ENCODE measurements around the gene COL3A1.

Gene COL3A1

GRCh38 chr2:188974164-188974563, at the start of gene COL3A1:
Gene COL3A1 (plus strand): TSS chr2:188974373. CDS start chr2:188974490, 117 bp downstream.
- Histone ChIP-seq H3K4me1 (ENCODE audit: control insufficient read depth, insufficient read depth, low read length, unreplicated experiment) (peaks cover 35% of the 10 kb centered on the region), H2AFZ (ENCODE audit: low read length, unreplicated experiment) (peak within 1 kb of the TSS; percentile 77), H3K27ac (ENCODE audit: low read depth, low read length) (peak within 1 kb of the TSS; percentile 94), H3K27me3 (ENCODE audit: insufficient read depth, low read length) (no peaks in the 10 kb centered on the region), H3K4me3 (ENCODE audit: low read depth, low read length) (peak within 1 kb of the TSS; percentile 94), H3K79me2 (ENCODE audit: control insufficient read depth, insufficient read depth, low read length, unreplicated experiment) (peaks cover 59% of the 10 kb centered on the region), H3K36me3 (ENCODE audit: insufficient read depth, low read length) (no peaks in the 10 kb centered on the region)

- no peaks in the 10 kb centered on the region for H3K4me1 ChIP-seq (ENCODE audit: control insufficient read depth, insufficient read depth, low read length, unreplicated experiment)
- H3K79me2 ChIP-seq (ENCODE audit: control insufficient read depth, insufficient read depth, low read length, unreplicated experiment): no peaks in the 10 kb centered on the region
- H3K27me3 ChIP-seq (ENCODE audit: insufficient read depth, low read length): no peaks in the 10 kb centered on the region
- no peak overlapping the region for H3K27ac ChIP-seq (ENCODE audit: low read depth, low read length)
- H3K36me3 ChIP-seq (ENCODE audit: insufficient read depth, low read length): peaks cover 19% of the 10 kb centered on the region
- no peak overlapping the region for H3K4me3 ChIP-seq (ENCODE audit: low read depth, low read length)
- no peak overlapping the region for H2AFZ ChIP-seq (ENCODE audit: low read length, unreplicated experiment)
Observed at GRCh38 chr2:188928643-188929042, 45.5 kb upstream of the COL3A1 start.

- H3K36me3 ChIP-seq (ENCODE audit: insufficient read depth, low read length): peaks cover 19% of the 10 kb centered on the region
- no peaks in the 10 kb centered on the region for H3K27me3 ChIP-seq (ENCODE audit: insufficient read depth, low read length)
- H2AFZ ChIP-seq (ENCODE audit: low read length, unreplicated experiment): peak overlapping the region; percentile 42
- no peak overlapping the region for H3K4me3 ChIP-seq (ENCODE audit: low read depth, low read length)
- H3K4me1 ChIP-seq (ENCODE audit: control insufficient read depth, insufficient read depth, low read length, unreplicated experiment): no peaks in the 10 kb centered on the region
- no peak overlapping the region for H3K27ac ChIP-seq (ENCODE audit: low read depth, low read length)
- H3K79me2 ChIP-seq (ENCODE audit: control insufficient read depth, insufficient read depth, low read length, unreplicated experiment): no peaks in the 10 kb centered on the region
Observed at GRCh38 chr2:188931361-188931760, 42.8 kb upstream of the COL3A1 start.

GRCh38 chr2:188937228-188938220, 36.6 kb upstream of the COL3A1 start:
- H3K79me2 ChIP-seq (ENCODE audit: control insufficient read depth, insufficient read depth, low read length, unreplicated experiment): no peaks in the 10 kb centered on the region
- H3K4me3 ChIP-seq (ENCODE audit: low read depth, low read length): peak overlapping the region; percentile 20; the same call in 1 of the 2 replicates
- H3K36me3 ChIP-seq (ENCODE audit: insufficient read depth, low read length): no peaks in the 10 kb centered on the region
- H3K27ac ChIP-seq (ENCODE audit: low read depth, low read length): peak overlapping the region; percentile 98
- H2AFZ ChIP-seq (ENCODE audit: low read length, unreplicated experiment): peak overlapping the region; percentile 79
- H3K27me3 ChIP-seq (ENCODE audit: insufficient read depth, low read length): no peaks in the 10 kb centered on the region
- peaks cover 29% of the 10 kb centered on the region for H3K4me1 ChIP-seq (ENCODE audit: control insufficient read depth, insufficient read depth, low read length, unreplicated experiment)

- H3K27me3 ChIP-seq (ENCODE audit: insufficient read depth, low read length): no peaks in the 10 kb centered on the region
- H3K4me1 ChIP-seq (ENCODE audit: control insufficient read depth, insufficient read depth, low read length, unreplicated experiment): peaks cover 29% of the 10 kb centered on the region
- peak overlapping the region; percentile 41 for H3K27ac ChIP-seq (ENCODE audit: low read depth, low read length)
- H3K4me3 ChIP-seq (ENCODE audit: low read depth, low read length): peak overlapping the region; percentile 18
- 0 out of 2 replicates have a peak, but pooled peaks cover 1% of the 10 kb centered on the region for H3K36me3 ChIP-seq (ENCODE audit: insufficient read depth, low read length)
- H2AFZ ChIP-seq (ENCODE audit: low read length, unreplicated experiment): peak overlapping the region; percentile 98
- no peaks in the 10 kb centered on the region for H3K79me2 ChIP-seq (ENCODE audit: control insufficient read depth, insufficient read depth, low read length, unreplicated experiment)
Observed at GRCh38 chr2:188940171-188940570, 34.0 kb upstream of the COL3A1 start.

GRCh38 chr2:188944442-188944841, 29.7 kb upstream of the COL3A1 start:
- H3K4me3 ChIP-seq (ENCODE audit: low read depth, low read length): no peak overlapping the region

GRCh38 chr2:188949046-188949818, 24.9 kb upstream of the COL3A1 start:
- H2AFZ ChIP-seq (ENCODE audit: low read length, unreplicated experiment): no peak overlapping the region

More at GRCh38 chr2:188944442-188944841, 29.7 kb upstream of the COL3A1 start:
- H3K4me1 ChIP-seq (ENCODE audit: control insufficient read depth, insufficient read depth, low read length, unreplicated experiment): peaks cover 7% of the 10 kb centered on the region
- no peaks in the 10 kb centered on the region for H3K27me3 ChIP-seq (ENCODE audit: insufficient read depth, low read length)
- H3K79me2 ChIP-seq (ENCODE audit: control insufficient read depth, insufficient read depth, low read length, unreplicated experiment): no peaks in the 10 kb centered on the region
- 0 out of 2 replicates have a peak, but pooled peaks cover 5% of the 10 kb centered on the region for H3K36me3 ChIP-seq (ENCODE audit: insufficient read depth, low read length)
- H3K27ac ChIP-seq (ENCODE audit: low read depth, low read length): no peak overlapping the region
- no peak overlapping the region for H2AFZ ChIP-seq (ENCODE audit: low read length, unreplicated experiment)

GRCh38 chr2:188952901-188953300, 21.3 kb upstream of the COL3A1 start:
- Histone ChIP-seq H3K27ac (ENCODE audit: low read depth, low read length) (no peak overlapping the region), H3K79me2 (ENCODE audit: control insufficient read depth, insufficient read depth, low read length, unreplicated experiment) (no peaks in the 10 kb centered on the region), H3K4me1 (ENCODE audit: control insufficient read depth, insufficient read depth, low read length, unreplicated experiment) (no peaks in the 10 kb centered on the region), H3K36me3 (ENCODE audit: insufficient read depth, low read length) (no peaks in the 10 kb centered on the region), H2AFZ (ENCODE audit: low read length, unreplicated experiment) (no peak overlapping the region), H3K27me3 (ENCODE audit: insufficient read depth, low read length) (no peaks in the 10 kb centered on the region), H3K4me3 (ENCODE audit: low read depth, low read length) (no peak overlapping the region)

More at GRCh38 chr2:188949046-188949818, 24.9 kb upstream of the COL3A1 start:
- no peak overlapping the region for H3K27ac ChIP-seq (ENCODE audit: low read depth, low read length)
- H3K79me2 ChIP-seq (ENCODE audit: control insufficient read depth, insufficient read depth, low read length, unreplicated experiment): no peaks in the 10 kb centered on the region
- H3K4me3 ChIP-seq (ENCODE audit: low read depth, low read length): no peak overlapping the region
- H3K36me3 ChIP-seq (ENCODE audit: insufficient read depth, low read length): 0 out of 2 replicates have a peak, but pooled peaks cover 5% of the 10 kb centered on the region
- no peaks in the 10 kb centered on the region for H3K27me3 ChIP-seq (ENCODE audit: insufficient read depth, low read length)
- H3K4me1 ChIP-seq (ENCODE audit: control insufficient read depth, insufficient read depth, low read length, unreplicated experiment): no peaks in the 10 kb centered on the region

GRCh38 chr2:188956290-188956689, 17.9 kb upstream of the COL3A1 start:
- no peaks in the 10 kb centered on the region for H3K4me1 ChIP-seq (ENCODE audit: control insufficient read depth, insufficient read depth, low read length, unreplicated experiment)
- H3K4me3 ChIP-seq (ENCODE audit: low read depth, low read length): no peak overlapping the region
- no peak overlapping the region for H3K27ac ChIP-seq (ENCODE audit: low read depth, low read length)
- H3K79me2 ChIP-seq (ENCODE audit: control insufficient read depth, insufficient read depth, low read length, unreplicated experiment): no peaks in the 10 kb centered on the region
- H3K27me3 ChIP-seq (ENCODE audit: insufficient read depth, low read length): no peaks in the 10 kb centered on the region
- no peak overlapping the region for H2AFZ ChIP-seq (ENCODE audit: low read length, unreplicated experiment)
- no peaks in the 10 kb centered on the region for H3K36me3 ChIP-seq (ENCODE audit: insufficient read depth, low read length)

GRCh38 chr2:188956961-188957360, 17.2 kb upstream of the COL3A1 start:
- no peaks in the 10 kb centered on the region for H3K36me3 ChIP-seq (ENCODE audit: insufficient read depth, low read length)
- H3K4me3 ChIP-seq (ENCODE audit: low read depth, low read length): no peak overlapping the region
- no peaks in the 10 kb centered on the region for H3K4me1 ChIP-seq (ENCODE audit: control insufficient read depth, insufficient read depth, low read length, unreplicated experiment)
- no peak overlapping the region for H3K27ac ChIP-seq (ENCODE audit: low read depth, low read length)
- H3K79me2 ChIP-seq (ENCODE audit: control insufficient read depth, insufficient read depth, low read length, unreplicated experiment): no peaks in the 10 kb centered on the region
- H2AFZ ChIP-seq (ENCODE audit: low read length, unreplicated experiment): no peak overlapping the region
- H3K27me3 ChIP-seq (ENCODE audit: insufficient read depth, low read length): no peaks in the 10 kb centered on the region
